Esophagus muscularis mucosa (tissue), 4 donors: Measurements from ENCODE around the gene PLCD3. TPM values are rescaled to one million over a fixed set of nuclear protein-coding genes. Genes with fewer than 3 reads are reported as not detected.

Experiments
- DNase-seq: peaks from one replicate; pipeline ENCODE4 v3.0.0-alpha.2; 2017; ENCODE audit errors: extremely low spot score
- H3K27ac ChIP-seq, 4 donors: fragments of 200-600 bp; sonication (generic); replicated peaks in 1 of 4; 1 replicate in 3 of 4; 2 replicates in 1 of 4; pipeline ENCODE4 v1.5.1; 2016 to 2019; ENCODE audit warnings: mild to moderate bottlenecking in 1 of 4
- H3K27me3 ChIP-seq, 4 donors: fragments of 200-600 bp; sonication (generic); one replicate each; pipeline versions ENCODE4 v1.5.1 to v1.6.0; 2016 to 2019
- H3K36me3 ChIP-seq, 4 donors: fragments of 200-600 bp; sonication (generic); one replicate each; pipeline ENCODE4 v1.5.1; 2016 to 2019
- H3K4me1 ChIP-seq, 4 donors: fragments of 200-600 bp; sonication (generic); one replicate each; pipeline ENCODE4 v1.5.1; 2016 to 2019
- H3K4me3 ChIP-seq, 4 donors: fragments of 200-600 bp; sonication (generic); 1 replicate in 2 of 4; 2 replicates in 2 of 4; pipeline ENCODE4 v1.5.1; 2016 to 2019; ENCODE audit warnings: mild to moderate bottlenecking in 4 of 4, moderate library complexity in 1 of 4
- H3K9me3 ChIP-seq, 4 donors: fragments of 200-600 bp; sonication (generic); 1 replicate in 3 of 4; 2 replicates in 1 of 4; pipeline ENCODE4 v1.5.1; 2016 to 2019
- CTCF ChIP-seq, 3 experiments: fragments of 200-600 bp in 2 of 3; fragments of 450-650 bp in 1 of 3; sonication (generic) in 2 of 3; IDR thresholded peaks; one replicate each; pipeline ENCODE4 v1.5.1; 2017 to 2019; ENCODE audit warnings: antibody characterized with exemption in 3 of 3, mild to moderate bottlenecking in 2 of 3, moderate library complexity in 1 of 3
- EP300 ChIP-seq: sonication (generic); formaldehyde crosslinking; IDR thresholded peaks from one replicate; pipeline ENCODE4 v1.6.1; 2017; ENCODE audit warnings: antibody characterized with exemption
- POLR2A ChIP-seq: fragments of 450-650 bp; IDR thresholded peaks from one replicate; pipeline ENCODE4 v1.6.1; 2017; ENCODE audit warnings: antibody characterized with exemption, moderate library complexity, mild to moderate bottlenecking, low read depth
- POLR2AphosphoS5 ChIP-seq, 2 donors: sonication (generic); formaldehyde crosslinking; IDR thresholded peaks; one replicate each; pipeline ENCODE4 v1.6.1; 2017; ENCODE audit warnings: antibody characterized with exemption in 2 of 2
- WGBS: methylation state at CpG from one replicate; pipeline ENCODE4 v1.1.5; 2018; 5-methylcytosine and 5-hydroxymethylcytosine counted together
- intact Hi-C: fragments of 100-400 bp; cut with DNase I; formaldehyde crosslinking; loops from one replicate; pipeline ENCODE4 v1.15.1; 2023
- total RNA-seq, 4 donors: library from RNA; depleted of rRNA; stranded (reverse); fragments of >200 nt; gene quantifications; one replicate each; pipeline versions ENCODE4 v1.1.0 to v1.2.1, GENCODE V29; 2016

PLCD3 gene
- total RNA-seq, 4 donors from 2014 or later, result 49.4 to 154 (median 106) TPM

- TF ChIP-seq EP300, result no peak
- peak; percentile 40 to 45 for TF ChIP-seq POLR2AphosphoS5 (IDR thresholded peaks at IDR 0.05)
- Histone ChIP-seq H3K27me3 (no peaks in the 10 kb centered on the region), H3K4me3 (no peak overlapping the region), H3K27ac (peak overlapping the region; percentile 52 to 63 (median 56)), H3K36me3 (peaks cover 0 to 21% (median 20%) of the 10 kb centered on the region in 4 donors), H3K4me1 (peaks cover 45 to 82% (median 74%) of the 10 kb centered on the region in 4 donors), H3K9me3 (no peaks in the 10 kb centered on the region)
- DNase-seq, result no peak
- intact Hi-C loops, result no loop called here
- WGBS, result 63% methylated on average over 14 of the region's 15 CpGs
Measured at GRCh38 chr17:45123930-45124796, 8.2 kb downstream of the PLCD3 start.

GRCh38 chr17:45123076-45123770, 9.1 kb downstream of the PLCD3 start:
- intact Hi-C loops, result no loop called here
- H3K4me1 ChIP-seq, result peaks cover 36 to 73% (median 65%) of the 10 kb centered on the region in 4 donors

GRCh38 chr17:45121055-45121454, 11.3 kb downstream of the PLCD3 start:
- Histone ChIP-seq H3K27ac (no peak overlapping the region), H3K4me1 (peaks cover 18 to 54% (median 45%) of the 10 kb centered on the region in 4 donors), H3K4me3 (no peak overlapping the region), H3K36me3 (peaks cover 0 to 52% (median 48%) of the 10 kb centered on the region in 4 donors), H3K9me3 (no peaks in the 10 kb centered on the region), H3K27me3 (no peaks in the 10 kb centered on the region)
- intact Hi-C loops, result no loop called here
- DNase-seq, result no peak
- 68% methylated on average over 9 of the region's 45 CpGs for WGBS
- no peak for TF ChIP-seq CTCF (IDR thresholded peaks at IDR 0.05)
- TF ChIP-seq POLR2A, result no peak
- no peak for TF ChIP-seq POLR2AphosphoS5 (IDR thresholded peaks at IDR 0.05)
- TF ChIP-seq EP300, result no peak

More at GRCh38 chr17:45123076-45123770, 9.1 kb downstream of the PLCD3 start:
- Histone ChIP-seq H3K27me3 (no peaks in the 10 kb centered on the region), H3K36me3 (peaks cover 0 to 30% (median 29%) of the 10 kb centered on the region in 4 donors), H3K4me3 (no peak overlapping the region), H3K27ac (peak overlapping the region; percentile 52 to 63 (median 56)), H3K9me3 (no peaks in the 10 kb centered on the region)
- TF ChIP-seq POLR2AphosphoS5 (IDR thresholded peaks at IDR 0.05), result no peak
- no peak for TF ChIP-seq CTCF (IDR thresholded peaks at IDR 0.05)
- TF ChIP-seq POLR2A, result no peak
- no peak for TF ChIP-seq EP300
- 90% methylated on average over 3 of the region's 6 CpGs for WGBS
- DNase-seq, result no peak

GRCh38 chr17:45120558-45120957, 11.8 kb downstream of the PLCD3 start:
- intact Hi-C loops, result no loop called here
- H3K4me1 ChIP-seq, result peaks cover 18 to 54% (median 44%) of the 10 kb centered on the region in 4 donors
- H3K27me3 ChIP-seq, result no peaks in the 10 kb centered on the region
- H3K36me3 ChIP-seq, result peaks cover 0 to 57% (median 51%) of the 10 kb centered on the region in 4 donors
- TF ChIP-seq POLR2AphosphoS5 (IDR thresholded peaks at IDR 0.05) (no peak), CTCF (IDR thresholded peaks at IDR 0.05) (no peak), POLR2A (no peak), EP300 (no peak)
- H3K27ac ChIP-seq, result no peak overlapping the region
- WGBS, result 94% methylated on average over 3 of the region's 22 CpGs
- no peak overlapping the region for H3K4me3 ChIP-seq
- DNase-seq, result no peak
- no peaks in the 10 kb centered on the region for H3K9me3 ChIP-seq

- H3K4me1 ChIP-seq, result peaks cover 18 to 48% (median 38%) of the 10 kb centered on the region in 4 donors
- no peaks in the 10 kb centered on the region for H3K9me3 ChIP-seq
- TF ChIP-seq CTCF (IDR thresholded peaks at IDR 0.05), result no peak
- no peak for TF ChIP-seq POLR2A
- TF ChIP-seq EP300, result no peak
- TF ChIP-seq POLR2AphosphoS5 (IDR thresholded peaks at IDR 0.05), result no peak
- no peak overlapping the region for H3K4me3 ChIP-seq
- H3K27ac ChIP-seq, result no peak overlapping the region
- DNase-seq, result no peak
- peaks cover 0 to 63% (median 57%) of the 10 kb centered on the region in 4 donors for H3K36me3 ChIP-seq
- H3K27me3 ChIP-seq, result no peaks in the 10 kb centered on the region
- intact Hi-C loops, result no loop called here
- 78% methylated on average over 7 of the region's 8 CpGs for WGBS
Measured at GRCh38 chr17:45119964-45120363, 12.4 kb downstream of the PLCD3 start.
